Right forelimb (tissue), 1 donor: ENCODE measurements around the gene HDX.
"Not testable (repeated sequence)": the region's sequence is repeated elsewhere in the genome, so short reads cannot be mapped to it uniquely, and the experiment has no call there.

ENCODE experiments used
- DNase-seq: peaks from one replicate; pipeline ENCODE4 v3.0.0-alpha.2; 2018

The HDX gene

GRCh38 chrX:84501798-84502628 lies at the start of gene HDX:
Gene HDX (minus strand): TSS chrX:84502453. CDS start chrX:84475397, 27,056 bp downstream.
- DNase-seq = peak; percentile 89

DNA sequence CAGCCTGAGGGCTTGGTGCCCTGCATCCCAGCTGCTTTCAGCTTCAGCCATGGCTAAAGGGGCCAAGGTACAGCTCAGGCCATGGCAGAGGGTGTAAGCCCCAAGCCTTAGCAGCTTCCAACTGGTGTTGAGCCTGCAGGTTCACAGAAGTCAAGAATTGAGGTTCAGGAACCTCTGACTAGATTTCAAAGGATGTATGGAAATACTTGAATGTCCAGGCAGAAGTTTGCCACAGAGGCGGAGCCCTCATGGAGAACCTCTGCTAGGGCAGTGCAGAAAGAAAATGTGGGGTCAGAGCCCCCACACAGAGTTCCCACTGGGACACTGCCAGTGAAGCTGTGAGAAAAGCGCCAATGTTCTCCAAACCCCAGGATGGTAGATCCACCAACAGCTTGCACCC lies 39.1 kb upstream of the HDX start:
- not testable (repeated sequence) for DNase-seq

GRCh38 chrX:84537627-84538026 lies 35.4 kb upstream of the HDX start:
- DNase-seq = not testable (repeated sequence)

DNA sequence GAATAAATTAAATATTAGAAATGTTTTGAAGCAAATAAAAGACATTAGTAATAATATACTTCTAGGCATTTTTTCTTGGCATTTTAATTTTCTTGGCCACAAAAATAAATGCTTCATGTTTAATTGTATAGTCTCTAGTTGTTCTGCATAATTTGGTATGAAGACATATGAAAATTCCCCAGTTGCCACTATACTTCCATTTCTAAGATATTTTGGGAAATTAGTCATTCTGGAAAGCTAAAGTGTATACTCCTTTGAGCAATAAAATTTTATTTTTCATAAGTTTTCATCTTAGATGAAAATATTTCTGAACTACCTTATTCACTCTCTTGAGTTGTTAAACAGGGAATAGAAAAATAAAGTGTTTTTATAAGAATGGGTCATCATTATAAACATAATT lies 13.8 kb downstream of the HDX start:
- DNase-seq = no peak

GRCh38 chrX:84487365-84488353 lies 14.6 kb downstream of the HDX start:
- DNase-seq = no peak

DNA sequence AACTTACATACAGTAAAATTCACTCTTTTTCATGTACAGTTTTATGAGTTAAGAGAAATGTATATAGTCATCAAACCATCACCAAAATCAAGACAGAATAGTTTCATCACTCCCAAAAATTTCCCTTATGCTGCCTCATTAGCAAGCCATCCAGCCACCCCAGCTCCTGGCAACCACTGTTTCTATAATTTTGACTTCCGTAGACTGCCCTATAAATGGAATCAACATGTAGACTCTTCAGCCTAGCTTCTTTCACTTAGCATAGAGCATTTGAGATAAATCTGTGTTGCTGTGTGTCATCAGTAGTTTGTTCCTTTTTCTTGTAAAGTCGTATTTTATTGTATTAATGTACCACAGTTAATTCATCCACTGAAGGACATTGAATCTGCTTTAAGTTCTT lies 23.2 kb downstream of the HDX start:
- DNase-seq = no peak

DNA sequence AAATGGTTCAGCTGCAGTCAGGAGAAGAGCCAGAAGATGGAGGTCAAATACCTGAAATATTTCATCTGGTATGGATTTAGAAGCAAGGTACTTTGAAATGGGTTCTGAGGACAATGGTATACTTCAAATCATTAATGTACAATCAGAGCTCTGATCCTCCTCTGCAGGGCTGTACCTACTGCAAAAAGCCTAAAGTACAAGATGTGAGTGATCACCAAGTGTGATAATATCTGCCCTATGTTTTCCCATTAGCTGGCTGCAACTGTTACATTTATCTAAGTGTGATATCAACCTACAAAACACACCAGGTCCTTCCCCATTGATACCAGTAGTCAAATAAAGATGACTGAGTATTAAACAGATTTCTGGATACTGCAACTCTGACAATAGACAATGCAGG lies 25.1 kb downstream of the HDX start:
- no peak for DNase-seq

DNA sequence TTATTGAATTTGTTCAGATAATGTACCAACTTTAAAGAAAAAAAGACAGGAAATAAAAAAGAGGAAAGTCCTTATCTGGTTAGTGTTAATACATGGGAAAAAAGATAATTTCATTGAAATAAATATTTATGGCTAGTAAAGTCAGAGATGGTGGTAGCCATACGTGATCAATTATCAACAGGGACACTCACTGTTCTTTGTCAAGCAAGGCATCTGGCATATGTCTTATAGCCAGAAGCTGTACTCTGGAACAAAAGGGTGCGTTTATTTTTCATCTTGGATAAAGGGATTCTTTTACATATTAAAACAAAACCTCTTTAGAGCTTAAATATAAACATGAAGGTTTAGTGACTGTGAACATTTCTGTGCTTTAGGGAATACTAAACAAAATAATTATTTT lies 26.7 kb downstream of the HDX start:
- no peak for DNase-seq

- DNase-seq = no peak
Observed at GRCh38 chrX:84475101-84475500, 27.2 kb downstream of the HDX start.

DNA sequence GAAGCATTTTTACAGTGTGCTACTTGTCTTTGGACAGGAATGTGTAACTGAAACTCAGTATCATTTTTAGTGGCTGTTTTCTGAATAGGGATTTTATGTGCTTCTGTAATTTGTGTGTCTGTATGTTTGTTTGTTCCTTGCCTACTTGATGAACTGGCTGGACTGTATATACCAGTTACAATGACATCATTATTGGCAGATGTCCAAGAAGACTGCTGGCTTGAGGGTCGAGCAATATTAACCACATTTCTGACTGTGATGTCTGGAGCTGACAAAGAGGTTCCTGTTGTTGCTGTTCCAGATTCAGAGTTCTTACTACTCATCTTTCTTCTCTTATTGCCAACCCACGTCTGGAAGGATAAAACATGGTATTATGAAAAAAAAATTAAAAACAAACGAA lies 33.0 kb downstream of the HDX start:
- DNase-seq = no peak

GRCh38 chrX:84467898-84468297 lies 34.4 kb downstream of the HDX start:
- no peak for DNase-seq

DNA sequence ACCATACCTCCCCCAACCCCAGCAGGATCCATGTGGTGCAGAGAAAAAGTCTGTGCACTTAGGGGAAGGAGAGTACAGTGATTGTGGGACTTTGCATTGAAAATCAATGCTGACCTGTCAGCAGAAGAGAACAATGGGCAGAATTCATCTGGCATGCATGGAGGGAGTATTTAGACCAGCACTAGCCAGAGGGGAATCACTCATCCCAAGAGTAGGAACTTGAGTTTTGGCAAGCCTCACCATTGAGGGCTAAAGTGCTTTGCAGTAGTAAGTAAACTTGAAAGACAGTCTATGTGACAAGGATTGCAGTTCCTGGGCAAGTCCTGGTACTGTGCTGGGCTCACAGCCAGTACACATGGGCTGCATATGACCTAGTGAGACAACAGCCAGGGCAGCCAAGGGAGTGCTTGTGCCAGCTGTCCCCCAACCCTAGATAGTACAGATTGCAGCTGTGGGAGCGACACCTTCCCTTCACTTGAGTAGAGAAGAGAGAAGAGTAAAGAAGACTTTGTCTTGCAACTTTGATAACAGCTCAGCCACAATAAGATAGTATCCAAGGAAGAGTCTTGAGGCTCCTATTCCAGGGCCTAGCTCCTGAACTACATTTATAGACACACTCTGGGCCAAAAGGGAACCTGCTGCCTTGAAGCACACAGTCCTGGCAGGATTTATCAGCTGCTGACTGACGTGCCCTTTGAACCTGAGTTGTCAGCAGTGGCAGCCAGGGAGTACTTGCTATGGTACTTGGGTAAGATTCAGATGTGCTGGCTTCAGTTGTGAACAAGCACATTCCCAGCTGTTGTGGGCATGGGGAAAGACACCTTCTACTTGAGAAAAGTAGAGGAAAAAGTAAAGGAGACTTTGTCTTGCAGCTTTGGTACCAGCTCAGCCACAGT lies 48.7 kb downstream of the HDX start:
- DNase-seq = no peak

- no peak for DNase-seq
Observed at GRCh38 chrX:84441143-84441542, 61.1 kb downstream of the HDX start.

DNA sequence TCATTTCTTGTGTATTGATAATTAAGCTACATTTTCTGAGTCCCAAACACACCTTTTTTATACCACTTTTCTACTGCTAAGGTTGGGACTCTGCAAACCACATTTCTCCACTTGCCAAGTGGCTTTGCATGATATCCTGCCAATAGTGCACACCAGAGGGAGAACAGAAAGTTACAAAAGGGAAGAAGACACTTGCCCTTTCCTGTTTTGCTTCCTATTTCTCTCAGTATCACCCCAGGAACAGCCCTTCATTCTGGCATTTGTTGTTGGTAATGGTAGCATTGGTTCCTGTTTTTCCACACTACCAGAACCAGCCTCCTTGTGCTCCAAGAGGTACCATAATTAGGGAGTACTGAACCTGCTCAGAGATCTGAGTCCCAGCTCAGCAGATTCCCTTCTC lies 87.1 kb downstream of the HDX start:
- DNase-seq = no peak

DNA sequence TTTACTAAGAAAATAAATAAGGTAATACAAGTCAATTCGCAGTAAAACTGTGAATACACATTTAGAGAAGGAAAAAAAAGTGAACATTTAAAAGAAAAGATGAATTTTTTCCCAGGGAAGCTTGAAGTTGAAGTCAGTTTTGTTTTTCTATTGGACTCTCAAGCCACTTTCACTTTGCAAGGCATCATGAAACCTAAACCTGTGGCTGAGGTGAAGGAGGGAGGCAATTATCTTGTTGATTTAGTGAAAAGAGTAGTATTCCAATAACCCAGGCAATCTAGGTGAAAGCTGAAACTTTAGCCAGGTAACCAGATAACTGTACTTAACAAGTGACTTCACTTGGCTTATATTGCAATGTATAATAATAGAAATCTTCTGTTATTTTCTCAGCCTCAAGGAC lies 138.6 kb downstream of the HDX start:
- no peak for DNase-seq

DNA sequence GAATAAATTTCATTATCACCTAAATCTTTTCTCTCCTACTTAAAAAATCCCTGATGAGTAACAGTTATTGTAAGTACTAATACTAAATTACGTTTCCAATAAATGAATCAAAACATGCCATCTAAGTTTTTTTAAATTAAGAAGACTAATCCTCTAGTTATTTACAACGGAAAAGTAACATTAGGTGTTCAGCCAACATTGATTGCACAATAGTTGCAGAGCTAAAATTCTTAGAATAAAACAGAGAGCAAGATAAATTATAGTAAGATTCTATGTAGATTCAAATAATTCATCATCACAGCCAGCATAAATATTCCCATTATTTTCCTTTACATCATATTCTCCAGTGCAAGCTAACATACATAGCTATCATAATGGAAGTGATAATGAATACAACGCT lies 139.2 kb downstream of the HDX start:
- DNase-seq = no peak

- no peak for DNase-seq
Observed at GRCh38 chrX:84362184-84362838, 139.9 kb downstream of the HDX start.

DNA sequence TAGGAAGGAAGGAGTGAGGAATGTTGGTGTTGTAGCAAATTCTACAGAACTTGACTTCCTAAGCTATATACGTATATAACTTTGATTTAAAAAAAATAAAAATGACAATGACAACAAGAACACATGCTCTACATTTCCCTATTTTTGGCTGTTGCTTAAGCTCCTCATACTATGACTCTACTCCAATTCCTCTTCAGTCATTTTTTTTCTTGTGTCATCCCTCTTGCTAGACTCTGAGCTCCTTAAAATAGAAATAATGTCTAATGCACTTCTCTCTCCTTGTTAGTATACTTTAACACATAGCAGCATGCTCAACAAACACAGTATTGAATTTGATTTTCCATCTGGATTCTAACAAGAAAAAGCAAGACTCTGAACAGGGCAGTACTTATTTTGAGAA lies 144.0 kb downstream of the HDX start:
- DNase-seq = no peak

DNA sequence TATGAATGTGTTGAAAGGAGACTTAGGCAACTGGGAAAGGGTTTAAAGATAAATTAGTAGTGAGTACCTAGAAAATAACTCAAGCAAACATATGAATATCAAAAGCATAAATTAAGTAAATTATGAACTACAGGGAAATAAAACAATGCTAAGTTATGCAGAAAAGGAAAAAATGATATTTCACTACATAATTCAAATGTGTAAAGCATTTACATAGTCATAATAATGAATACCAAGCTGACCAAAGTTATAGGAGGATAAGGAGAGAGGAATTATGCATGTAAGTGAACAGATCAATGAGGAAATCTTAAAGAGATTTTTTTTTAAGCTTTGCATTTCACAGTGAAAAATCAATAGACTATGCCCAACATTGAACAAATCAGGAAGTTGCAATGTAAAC lies 145.0 kb downstream of the HDX start:
- no peak for DNase-seq

DNA sequence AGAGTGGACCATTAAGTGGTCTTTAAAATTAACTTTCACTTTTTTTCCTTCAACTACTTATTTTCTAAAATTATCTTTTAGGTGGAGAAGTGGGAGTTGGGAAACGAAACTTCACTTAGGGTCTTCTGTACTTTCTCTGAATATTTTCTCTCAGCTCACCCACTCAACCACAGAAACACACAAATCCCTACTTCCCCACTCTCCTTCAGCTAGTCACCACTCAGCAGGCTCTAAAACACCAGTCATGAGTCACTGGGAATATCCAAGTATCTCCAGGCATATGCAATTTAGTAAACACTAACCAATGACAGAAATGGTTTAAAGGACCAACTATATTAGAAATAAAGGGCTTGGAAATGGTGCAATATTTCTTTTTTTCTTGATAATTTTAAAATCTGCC lies 161.3 kb downstream of the HDX start:
- DNase-seq = no peak

- no peak for DNase-seq
Observed at GRCh38 chrX:84339507-84340364, 162.5 kb downstream of the HDX start.
